ENCODE measurements around the gene TBC1D16. TPM values are rescaled to one million over a fixed set of nuclear protein-coding genes. Genes with fewer than 3 reads are reported as not detected.

The TBC1D16 gene, protein sequence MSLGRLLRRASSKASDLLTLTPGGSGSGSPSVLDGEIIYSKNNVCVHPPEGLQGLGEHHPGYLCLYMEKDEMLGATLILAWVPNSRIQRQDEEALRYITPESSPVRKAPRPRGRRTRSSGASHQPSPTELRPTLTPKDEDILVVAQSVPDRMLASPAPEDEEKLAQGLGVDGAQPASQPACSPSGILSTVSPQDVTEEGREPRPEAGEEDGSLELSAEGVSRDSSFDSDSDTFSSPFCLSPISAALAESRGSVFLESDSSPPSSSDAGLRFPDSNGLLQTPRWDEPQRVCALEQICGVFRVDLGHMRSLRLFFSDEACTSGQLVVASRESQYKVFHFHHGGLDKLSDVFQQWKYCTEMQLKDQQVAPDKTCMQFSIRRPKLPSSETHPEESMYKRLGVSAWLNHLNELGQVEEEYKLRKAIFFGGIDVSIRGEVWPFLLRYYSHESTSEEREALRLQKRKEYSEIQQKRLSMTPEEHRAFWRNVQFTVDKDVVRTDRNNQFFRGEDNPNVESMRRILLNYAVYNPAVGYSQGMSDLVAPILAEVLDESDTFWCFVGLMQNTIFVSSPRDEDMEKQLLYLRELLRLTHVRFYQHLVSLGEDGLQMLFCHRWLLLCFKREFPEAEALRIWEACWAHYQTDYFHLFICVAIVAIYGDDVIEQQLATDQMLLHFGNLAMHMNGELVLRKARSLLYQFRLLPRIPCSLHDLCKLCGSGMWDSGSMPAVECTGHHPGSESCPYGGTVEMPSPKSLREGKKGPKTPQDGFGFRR
- total RNA-seq = 21.7 TPM
- long read RNA-seq, full-length matches to known transcripts = 1 of 40 reads
- long read RNA-seq, partial matches to known transcripts = 6 of 40 reads
- long read RNA-seq, other reads (novel, unspliced or antisense) = 33 of 40 reads

DNA sequence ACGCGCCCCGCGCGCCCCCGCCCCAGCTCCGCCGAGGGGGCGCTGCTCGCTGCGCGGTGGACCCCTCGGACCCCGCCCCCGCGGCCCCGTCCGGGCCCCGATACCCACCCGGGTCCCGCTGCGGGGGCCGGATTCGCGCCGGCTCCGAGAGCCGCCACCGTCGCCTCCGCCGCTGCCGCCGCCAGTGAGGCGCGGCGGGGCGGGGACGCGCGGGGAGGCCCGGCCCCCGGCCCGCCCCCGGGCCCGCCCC lies at the start of gene TBC1D16:
TBC1D16 (minus strand) TSS at position 186 of the 250 bp plus-strand sequence. CDS start 22,325 bp downstream, outside the sequence.
- no peaks in the 10 kb centered on the region for H3K36me3 ChIP-seq
- intact Hi-C loops (cut with DNase I) = no loop called here
- peaks cover 8% of the 10 kb centered on the region for H3K4me1 ChIP-seq
- no peaks in the 10 kb centered on the region for H3K9me3 ChIP-seq
- peak within 1 kb of the TSS; percentile 72 for H3K4me3 ChIP-seq
- no peaks in the 10 kb centered on the region for H3K27me3 ChIP-seq
- H3K27ac ChIP-seq = peak within 1 kb of the TSS; percentile 94
- TF ChIP-seq, protein P1, sequence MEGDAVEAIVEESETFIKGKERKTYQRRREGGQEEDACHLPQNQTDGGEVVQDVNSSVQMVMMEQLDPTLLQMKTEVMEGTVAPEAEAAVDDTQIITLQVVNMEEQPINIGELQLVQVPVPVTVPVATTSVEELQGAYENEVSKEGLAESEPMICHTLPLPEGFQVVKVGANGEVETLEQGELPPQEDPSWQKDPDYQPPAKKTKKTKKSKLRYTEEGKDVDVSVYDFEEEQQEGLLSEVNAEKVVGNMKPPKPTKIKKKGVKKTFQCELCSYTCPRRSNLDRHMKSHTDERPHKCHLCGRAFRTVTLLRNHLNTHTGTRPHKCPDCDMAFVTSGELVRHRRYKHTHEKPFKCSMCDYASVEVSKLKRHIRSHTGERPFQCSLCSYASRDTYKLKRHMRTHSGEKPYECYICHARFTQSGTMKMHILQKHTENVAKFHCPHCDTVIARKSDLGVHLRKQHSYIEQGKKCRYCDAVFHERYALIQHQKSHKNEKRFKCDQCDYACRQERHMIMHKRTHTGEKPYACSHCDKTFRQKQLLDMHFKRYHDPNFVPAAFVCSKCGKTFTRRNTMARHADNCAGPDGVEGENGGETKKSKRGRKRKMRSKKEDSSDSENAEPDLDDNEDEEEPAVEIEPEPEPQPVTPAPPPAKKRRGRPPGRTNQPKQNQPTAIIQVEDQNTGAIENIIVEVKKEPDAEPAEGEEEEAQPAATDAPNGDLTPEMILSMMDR (IDR thresholded peaks at IDR 0.05) = no peak
- DNase-seq (no peak), ATAC-seq (no peak)

DNA sequence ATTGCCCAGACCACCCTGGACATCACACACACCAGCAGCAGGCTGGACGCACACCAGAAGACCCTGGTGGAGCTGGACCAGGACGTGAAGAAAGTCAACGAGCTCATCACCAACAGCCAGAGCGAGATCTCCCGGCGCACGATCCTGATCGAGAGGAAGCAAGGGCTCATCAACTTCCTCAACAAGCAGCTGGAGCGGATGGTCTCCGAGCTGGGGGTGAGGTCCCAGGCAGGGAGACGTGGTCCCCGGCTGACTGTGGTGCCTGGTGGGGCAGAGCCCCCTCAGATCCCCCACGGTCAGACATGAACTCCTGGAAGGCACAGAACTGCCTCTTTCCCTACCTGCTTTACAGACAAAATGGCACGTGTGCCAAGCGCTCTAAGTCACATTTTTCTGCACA lies 49.1 kb upstream of the TBC1D16 start:
- intact Hi-C loops (cut with DNase I) = no loop called here
- no peak overlapping the region for H3K4me3 ChIP-seq

DNA sequence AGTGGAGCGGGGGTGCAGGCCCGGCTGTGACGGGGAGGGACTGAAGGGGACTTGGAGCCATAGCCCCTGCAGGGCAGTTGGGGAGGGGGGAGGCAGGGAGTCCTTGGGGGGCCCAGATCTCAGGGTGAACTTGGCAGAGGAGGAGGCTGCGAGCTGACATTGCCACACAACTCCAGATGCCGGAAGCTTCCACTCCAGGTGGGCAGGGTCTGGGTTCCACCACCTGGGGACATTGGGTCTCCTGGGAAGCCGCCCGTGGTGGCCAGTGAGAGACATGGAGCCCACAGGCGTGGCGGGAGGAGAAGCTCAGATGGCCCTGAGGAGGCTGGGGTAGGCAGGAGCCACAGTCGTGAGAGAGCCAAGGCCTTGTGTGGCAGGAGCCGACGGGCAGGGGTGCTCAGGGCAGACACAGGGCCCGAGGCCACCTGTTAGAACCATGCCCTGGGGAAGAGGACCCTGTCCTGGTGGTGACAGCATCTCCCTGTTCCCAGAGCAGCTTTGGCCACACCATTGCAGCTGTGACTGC lies 47.5 kb upstream of the TBC1D16 start:
- Histone ChIP-seq H3K27me3 (no peaks in the 10 kb centered on the region), H3K36me3 (no peaks in the 10 kb centered on the region), H3K27ac (no peak overlapping the region), H3K4me1 (peaks cover 6% of the 10 kb centered on the region), H3K4me3 (no peak overlapping the region), H3K9me3 (no peaks in the 10 kb centered on the region)
- TF ChIP-seq, protein P1 (IDR thresholded peaks at IDR 0.05) = no peak
- ATAC-seq (no peak), DNase-seq (no peak)
- intact Hi-C loops (cut with DNase I) = no loop called here

More for the DNA sequence above, 49.1 kb upstream of the TBC1D16 start:
- ATAC-seq = no peak
- peaks cover 6% of the 10 kb centered on the region for H3K4me1 ChIP-seq
- no peaks in the 10 kb centered on the region for H3K9me3 ChIP-seq
- no peaks in the 10 kb centered on the region for H3K27me3 ChIP-seq
- DNase-seq = no peak
- no peak overlapping the region for H3K27ac ChIP-seq
- H3K36me3 ChIP-seq = no peaks in the 10 kb centered on the region
- TF ChIP-seq, protein P1 (IDR thresholded peaks at IDR 0.05) = no peak

DNA sequence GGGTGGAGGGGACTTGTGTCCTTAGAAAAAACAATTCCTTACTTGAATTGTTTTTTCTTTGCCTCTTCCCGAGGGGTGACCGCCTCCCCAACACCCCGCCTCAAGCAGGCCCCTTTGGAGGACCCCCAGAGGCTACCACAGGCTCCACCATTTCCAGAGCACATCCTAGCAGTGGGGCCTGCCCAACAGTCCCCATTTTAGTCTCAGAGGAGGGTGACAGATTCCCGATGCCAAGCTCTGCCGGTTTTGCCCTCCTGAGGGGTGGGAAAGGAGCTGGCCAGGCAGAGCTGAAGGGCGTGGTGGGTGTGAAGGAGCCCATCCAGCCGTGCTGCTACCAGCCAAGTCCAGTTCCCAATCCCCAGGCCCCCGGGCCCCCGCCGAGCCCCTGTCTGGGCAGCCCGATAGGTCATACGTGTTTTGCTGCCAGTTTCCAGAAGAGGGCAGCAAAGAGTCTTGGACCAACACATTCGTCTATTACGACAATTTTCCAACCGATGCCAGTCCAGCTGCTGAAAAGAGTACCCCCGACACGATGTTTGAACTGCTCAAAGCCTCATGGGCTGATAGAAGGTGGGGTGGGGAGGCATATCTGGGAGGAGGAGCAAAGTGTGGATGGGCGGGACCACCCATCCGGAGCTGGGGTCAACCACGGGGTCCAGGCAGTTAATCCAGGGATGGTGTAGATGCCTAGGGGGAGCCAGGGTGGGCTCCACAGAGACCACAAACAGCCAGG lies 46.9 kb upstream of the TBC1D16 start:
- TF ChIP-seq, protein P1 (IDR thresholded peaks at IDR 0.05) = peak; percentile 83
- peak; percentile 85 for ATAC-seq
- H3K9me3 ChIP-seq = no peaks in the 10 kb centered on the region
- H3K27ac ChIP-seq = no peak overlapping the region
- intact Hi-C loops (cut with DNase I) = no loop called here
- H3K36me3 ChIP-seq = no peaks in the 10 kb centered on the region
- no peak overlapping the region for H3K4me3 ChIP-seq
- no peaks in the 10 kb centered on the region for H3K27me3 ChIP-seq
- H3K4me1 ChIP-seq = peaks cover 6% of the 10 kb centered on the region
- no peak for DNase-seq

DNA sequence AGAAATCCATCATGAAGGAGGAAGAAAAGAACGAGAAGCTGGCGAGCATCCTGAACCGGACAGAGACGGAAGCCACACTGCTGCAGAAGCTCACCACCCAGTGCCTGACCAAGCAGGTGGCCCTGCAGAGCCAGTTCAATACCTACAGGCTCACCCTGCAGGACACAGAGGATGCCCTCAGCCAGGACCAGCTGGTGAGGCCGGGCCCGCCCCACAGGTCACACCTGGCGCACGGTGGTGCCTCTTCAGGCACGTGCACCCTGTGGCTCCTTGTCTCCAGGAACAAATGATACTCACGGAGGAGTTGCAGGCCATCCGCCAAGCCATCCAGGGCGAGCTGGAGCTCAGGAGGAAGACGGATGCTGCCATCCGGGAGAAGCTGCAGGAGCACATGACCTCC lies 45.9 kb upstream of the TBC1D16 start:
- no peak overlapping the region for H3K27ac ChIP-seq
- no peaks in the 10 kb centered on the region for H3K36me3 ChIP-seq
- intact Hi-C loops (cut with DNase I) = no loop called here
- TF ChIP-seq, protein P1 (IDR thresholded peaks at IDR 0.05) = no peak
- H3K4me1 ChIP-seq = peaks cover 6% of the 10 kb centered on the region
- ATAC-seq (no peak), DNase-seq (no peak)
- H3K9me3 ChIP-seq = no peaks in the 10 kb centered on the region
- no peak overlapping the region for H3K4me3 ChIP-seq
- H3K27me3 ChIP-seq = no peaks in the 10 kb centered on the region
